Measurements from ENCODE around the gene COX6B2. TPM values are rescaled to one million over a fixed set of nuclear protein-coding genes. Genes with fewer than 3 reads are reported as not detected.

Gene COX6B2
- total and polyA plus RNA-seq, 2 of the 8 experiments (the other 6 are each of a cell fraction or from before 2014, with no cell fraction given): 4.9 to 6.4 TPM

- ChIA-PET CTCF (ENCODE audit: partially characterized antibody) (interaction anchor here (1.7 kb wide), 1 partner anchor 70 kb away, joined by 4 read pairs; the partner anchor contains the start of gene BRSK1), POLR2A (ENCODE audit: partially characterized antibody) (interaction anchor here (1.0 to 7.9 kb wide), 12 partner anchors 8 to 71 kb away, joined by 3 to 58 read pairs (median 4); partner anchors contain the start of genes GARIN5B, IL11, KMT5C and TMEM238)
- H3K14ac ChIP-seq (ENCODE audit: insufficient read length): no peak overlapping the region
- H4K5ac ChIP-seq (ENCODE audit: insufficient read length, low read depth, low read length): no peak overlapping the region
- peaks cover 0 to 10% of the 10 kb centered on the region in 2 experiments for H4K20me1 ChIP-seq (replicated peaks in 1 of 2; ENCODE audit: control insufficient read depth in 1 of 2, insufficient read depth in 2 of 2, low read length in 2 of 2)
- FAIRE-seq: no peak
- peak overlapping the region; percentile 32 to 66 (median 50) for H3K4me3 ChIP-seq (ENCODE audit: extremely low read depth in 1 of 4, insufficient read depth in 2 of 4, low read depth in 3 of 4, low read length in 4 of 4)
- peaks cover 17 to 56% (median 44%) of the 10 kb centered on the region in 4 experiments for H3K27me3 ChIP-seq (replicated peaks in 1 of 4; ENCODE audit: control insufficient read depth in 3 of 4, extremely low read depth in 1 of 4, insufficient read depth in 3 of 4, low read length in 3 of 4)
- H3K18ac ChIP-seq (ENCODE audit: extremely low read depth, low read length): no peak overlapping the region; the same call in 1 of the 2 replicates
- TF ChIP-seq BACH1 (IDR thresholded peaks at IDR 0.05; ENCODE audit: low read length) (0 out of 2 replicates have a peak, but pooled peaks have one; percentile 27), NRF1 (IDR thresholded peaks at IDR 0.05; ENCODE audit: low read depth, low read length) (no peak), KDM4A (IDR thresholded peaks at IDR 0.05; ENCODE audit: low read depth, low read length, severe bottlenecking) (peak; percentile 52)
- no peak overlapping the region for H3K23ac ChIP-seq (ENCODE audit: insufficient read length)
- H2BK120ac ChIP-seq (replicated peaks; ENCODE audit: low read depth, low read length): no peak overlapping the region
- no peak overlapping the region for H2BK5ac ChIP-seq (ENCODE audit: low read depth, low read length)
- no peak overlapping the region for H2BK15ac ChIP-seq (ENCODE audit: low read length)
- peak overlapping the region; percentile 16 for H4K8ac ChIP-seq (ENCODE audit: extremely low read depth, insufficient read depth, low read length)
- WGBS, 2 experiments (ENCODE audit: extremely low coverage in 1 of 2, insufficient coverage in 1 of 2, insufficient read length in 1 of 2, insufficient replicate concordance in 2 of 2, low coverage in 1 of 2, low lambda C conversion rate in 2 of 2, missing lambda C conversion rate in 1 of 2): 2% methylated on average over 22 of the region's 72 CpGs; no CpG with 5 or more reads in 1 of the 2 experiments
- no peak overlapping the region for H3K4ac ChIP-seq (replicated peaks; ENCODE audit: insufficient read length, low read depth, low read length)
- H3K4me2 ChIP-seq (ENCODE audit: insufficient read depth in 1 of 2, low read depth in 2 of 2, low read length in 2 of 2): peak overlapping the region; percentile 88 to 96
- no peak overlapping the region for H4K91ac ChIP-seq (replicated peaks; ENCODE audit: insufficient read length, low read length)
- no peak overlapping the region for H3K27ac ChIP-seq (ENCODE audit: low read depth, low read length)
- H2AK5ac ChIP-seq (ENCODE audit: low read depth, low read length): no peak overlapping the region
- peaks cover 0 to 27% (median 13%) of the 10 kb centered on the region in 4 experiments; a peak in 6 of 7 replicates for H3K4me1 ChIP-seq (replicated peaks in 1 of 4; ENCODE audit: control insufficient read depth in 3 of 4, insufficient read depth in 4 of 4, low read length in 3 of 4)
- DNase-seq (ENCODE audit: low read depth in 1 of 2, low spot score in 2 of 2): peak in 1 of 2 experiments; percentile 92
- H3K79me2 ChIP-seq (ENCODE audit: control insufficient read depth in 1 of 2, insufficient read depth in 2 of 2, low read length in 2 of 2): no peaks in the 10 kb centered on the region
- H3K56ac ChIP-seq (replicated peaks; ENCODE audit: insufficient read length, low read depth, low read length): no peak overlapping the region
- H2BK12ac ChIP-seq (ENCODE audit: low read depth, low read length): peak overlapping the region; percentile 90; the same call in 1 of the 2 replicates
- no peak overlapping the region for H2BK20ac ChIP-seq (ENCODE audit: low read length)
- no peak overlapping the region; a peak in 2 of 7 replicates for H3K9ac ChIP-seq (replicated peaks in 1 of 4; ENCODE audit: extremely low read depth in 1 of 4, low read depth in 3 of 4, low read length in 3 of 4)
- no peak overlapping the region for H2AFZ ChIP-seq (ENCODE audit: low read length)
- H3K36me3 ChIP-seq (ENCODE audit: control insufficient read depth in 2 of 4, insufficient read depth in 4 of 4, low read length in 3 of 4): peaks cover 0 to 11% (median 0%) of the 10 kb centered on the region in 4 experiments; a peak in 1 of 8 replicates
- H3K9me3 ChIP-seq (ENCODE audit: insufficient read depth in 2 of 2, low read depth in 1 of 2, low read length in 1 of 2): no peaks in the 10 kb centered on the region
- peaks cover 11% of the 10 kb centered on the region; the same call in 1 of the 2 replicates for H3K23me2 ChIP-seq (ENCODE audit: low read depth, low read length)
- H3K79me1 ChIP-seq (ENCODE audit: low read depth, low read length): no peaks in the 10 kb centered on the region
Observed at GRCh38 chr19:55353803-55354697, 469 bp downstream of the COX6B2 start.

Data from H1 (cell line).